Activated CD8-positive, alpha-beta T cell treated with anti-CD3 and anti-CD28 coated beads for 36 hours (primary cell): Measurements from ENCODE around the gene RTKN. TPM values are rescaled to one million over a fixed set of nuclear protein-coding genes. Genes with fewer than 3 reads are reported as not detected.

Experiments
- ATAC-seq: fragments of 200-7000 bp; cut with Tn5 transposase; one replicate; pipeline ENCODE4 v1.10.0; 2021; ENCODE audit warnings: mild to moderate bottlenecking, moderate library complexity
- CTCF ChIA-PET: fragments of 350-600 bp; sonication (Branson Sonifier 250); formaldehyde crosslinking; loops from one replicate; lab custom pipeline; 2021; ENCODE audit warnings: antibody characterized with exemption; lab: Charles Lee
- POLR2A ChIA-PET: fragments of 350-600 bp; sonication (Branson Sonifier 250); formaldehyde crosslinking; loops from one replicate; lab custom pipeline; 2021; ENCODE audit warnings: antibody characterized with exemption; lab: Charles Lee
- DNase-seq: peaks from one replicate; pipeline ENCODE4 v3.0.0-alpha.2; 2020
- H3K27ac Mint-ChIP-seq: one replicate; pipeline ENCODE4 v1.8.0; 2021; ENCODE audit warnings: mild to moderate bottlenecking, mixed read lengths
- H3K27me3 Mint-ChIP-seq: one replicate; pipeline ENCODE4 v1.8.0; 2021; ENCODE audit warnings: mixed read lengths
- H3K36me3 Mint-ChIP-seq: one replicate; pipeline ENCODE4 v1.8.0; 2021; ENCODE audit warnings: low read depth, mixed read lengths
- H3K4me1 Mint-ChIP-seq: one replicate; pipeline ENCODE4 v1.8.0; 2021; ENCODE audit warnings: low read depth, mixed read lengths
- H3K4me3 Mint-ChIP-seq: one replicate; pipeline ENCODE4 v1.8.0; 2021; ENCODE audit warnings: mild to moderate bottlenecking, moderate library complexity, mixed read lengths
- H3K9me3 Mint-ChIP-seq: one replicate; pipeline ENCODE4 v1.8.0; 2021; ENCODE audit warnings: mixed read lengths
- intact Hi-C: fragments of 100-400 bp; cut with micrococcal nuclease; formaldehyde crosslinking; loops from one replicate; pipeline ENCODE4 v1.10.0; 2022
- total RNA-seq, 2 experiments: library from RNA; stranded (reverse); gene quantifications; one replicate each; pipeline ENCODE4 v1.2.3, GENCODE V29; 2021
- TF ChIP-seq, protein P1 (sequence below): fragments of 200-600 bp; IDR thresholded peaks from one replicate; pipeline ENCODE4 v1.8.0; 2022; ENCODE audit warnings: antibody characterized with exemption, mild to moderate bottlenecking

Gene RTKN
- total RNA-seq, 2 experiments from 2014 or later: 1.2 to 1.6 TPM

DNA sequence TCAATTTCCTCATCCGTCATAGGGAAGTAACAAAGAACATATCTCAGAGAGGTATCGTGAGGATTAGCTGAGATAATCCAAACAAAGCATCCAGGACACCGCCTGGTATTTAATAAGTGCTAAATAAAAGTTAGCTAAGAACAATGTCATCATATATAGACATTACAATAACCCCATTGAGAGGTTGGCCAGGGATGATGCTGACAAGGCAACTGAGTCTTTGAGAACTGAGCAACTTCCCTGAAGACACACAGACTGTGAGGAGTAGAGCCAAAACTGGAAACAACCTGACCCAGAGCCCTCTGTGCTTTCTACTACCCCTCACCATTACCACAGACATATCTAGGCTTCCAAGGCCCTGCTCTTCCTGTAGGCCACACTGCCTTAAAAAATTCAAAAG lies 60.0 kb downstream of the RTKN start:
- Mint-ChIP-seq H3K36me3 (peaks cover 1% of the 10 kb centered on the region), H3K27ac (no peak overlapping the region), H3K4me3 (no peak overlapping the region), H3K4me1 (peaks cover 29% of the 10 kb centered on the region), H3K27me3 (no peaks in the 10 kb centered on the region), H3K9me3 (no peaks in the 10 kb centered on the region)
- POLR2A ChIA-PET: interaction anchor here (0.7 to 0.9 kb wide), 2 partner anchors 9 to 10 kb away, joined by 3 read pairs; no protein-coding TSS in a partner anchor
- no peak for DNase-seq
- intact Hi-C loops: no loop called here
- CTCF ChIA-PET: interaction anchor here (0.7 to 2.2 kb wide), 6 partner anchors 9 to 133 kb away, joined by 3 to 17 read pairs (median 4); no protein-coding TSS in a partner anchor
- TF ChIP-seq, protein P1, sequence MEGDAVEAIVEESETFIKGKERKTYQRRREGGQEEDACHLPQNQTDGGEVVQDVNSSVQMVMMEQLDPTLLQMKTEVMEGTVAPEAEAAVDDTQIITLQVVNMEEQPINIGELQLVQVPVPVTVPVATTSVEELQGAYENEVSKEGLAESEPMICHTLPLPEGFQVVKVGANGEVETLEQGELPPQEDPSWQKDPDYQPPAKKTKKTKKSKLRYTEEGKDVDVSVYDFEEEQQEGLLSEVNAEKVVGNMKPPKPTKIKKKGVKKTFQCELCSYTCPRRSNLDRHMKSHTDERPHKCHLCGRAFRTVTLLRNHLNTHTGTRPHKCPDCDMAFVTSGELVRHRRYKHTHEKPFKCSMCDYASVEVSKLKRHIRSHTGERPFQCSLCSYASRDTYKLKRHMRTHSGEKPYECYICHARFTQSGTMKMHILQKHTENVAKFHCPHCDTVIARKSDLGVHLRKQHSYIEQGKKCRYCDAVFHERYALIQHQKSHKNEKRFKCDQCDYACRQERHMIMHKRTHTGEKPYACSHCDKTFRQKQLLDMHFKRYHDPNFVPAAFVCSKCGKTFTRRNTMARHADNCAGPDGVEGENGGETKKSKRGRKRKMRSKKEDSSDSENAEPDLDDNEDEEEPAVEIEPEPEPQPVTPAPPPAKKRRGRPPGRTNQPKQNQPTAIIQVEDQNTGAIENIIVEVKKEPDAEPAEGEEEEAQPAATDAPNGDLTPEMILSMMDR: no peak
- ATAC-seq: no peak

DNA sequence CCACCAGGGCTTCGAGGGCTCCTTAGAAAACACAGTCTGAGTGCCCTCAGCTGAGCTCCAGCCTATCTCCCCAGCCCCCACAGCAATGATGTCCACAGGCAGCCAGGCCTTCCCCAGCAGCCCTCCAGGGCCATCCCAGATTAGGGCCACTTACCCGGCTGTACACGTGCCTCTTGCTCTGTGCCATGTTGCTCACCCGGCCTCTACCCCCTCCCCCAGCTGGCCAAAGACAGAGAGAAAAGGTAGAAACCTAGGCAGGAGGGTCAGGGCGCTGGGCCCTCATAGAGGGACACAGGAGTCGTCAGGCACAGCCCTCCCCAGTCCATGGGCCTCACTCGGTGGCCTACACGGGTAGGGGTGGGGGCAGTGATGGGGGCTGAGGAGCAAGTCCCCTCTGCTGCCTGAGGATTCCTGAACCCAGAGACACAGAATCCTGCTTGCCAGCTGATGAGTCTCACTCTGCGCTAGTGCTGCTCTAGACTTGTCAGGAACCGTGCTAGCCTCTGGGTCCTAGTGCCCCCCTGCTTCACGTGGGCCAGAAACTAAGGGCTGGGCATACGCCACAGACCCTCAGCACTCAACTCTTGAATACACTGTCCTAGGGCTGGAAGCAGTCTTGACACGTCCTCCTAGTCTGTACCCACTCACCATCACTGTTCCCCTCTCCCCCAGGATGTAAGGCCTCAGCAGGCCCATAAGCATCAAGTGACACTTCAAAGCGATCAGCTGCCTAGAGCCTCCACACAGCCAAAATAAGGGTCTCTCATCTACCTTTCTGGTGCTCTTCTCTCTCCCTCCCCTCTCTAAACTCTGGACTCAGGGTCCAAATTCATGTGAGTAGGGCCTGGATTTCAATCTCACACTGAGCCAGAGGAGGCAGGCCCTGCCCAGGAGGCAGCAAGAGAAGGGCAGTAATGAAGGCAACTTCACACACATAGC lies 61.6 kb downstream of the RTKN start, which contains the start of gene DCTN1:
TSS of gene DCTN1 (minus strand) at position 461 of the 939 bp plus-strand sequence. CDS start at position 187, 274 bp downstream.
- ChIA-PET POLR2A (no interaction called here), CTCF (interaction anchor here (0.8 to 2.6 kb wide), 3 partner anchors 11 to 73 kb away, joined by 3 to 10 read pairs (median 5); no protein-coding TSS in a partner anchor)
- Mint-ChIP-seq H3K9me3 (no peaks in the 10 kb centered on the region), H3K27me3 (no peaks in the 10 kb centered on the region), H3K4me1 (peaks cover 29% of the 10 kb centered on the region), H3K27ac (peak within 1 kb of the TSS; percentile 40), H3K36me3 (peaks cover 3% of the 10 kb centered on the region), H3K4me3 (no peak within 1 kb of the TSS)
- intact Hi-C loops: no loop called here
- ATAC-seq: peak; percentile 80
- peak; percentile 46 for DNase-seq
- TF ChIP-seq, protein P1: no peak

DNA sequence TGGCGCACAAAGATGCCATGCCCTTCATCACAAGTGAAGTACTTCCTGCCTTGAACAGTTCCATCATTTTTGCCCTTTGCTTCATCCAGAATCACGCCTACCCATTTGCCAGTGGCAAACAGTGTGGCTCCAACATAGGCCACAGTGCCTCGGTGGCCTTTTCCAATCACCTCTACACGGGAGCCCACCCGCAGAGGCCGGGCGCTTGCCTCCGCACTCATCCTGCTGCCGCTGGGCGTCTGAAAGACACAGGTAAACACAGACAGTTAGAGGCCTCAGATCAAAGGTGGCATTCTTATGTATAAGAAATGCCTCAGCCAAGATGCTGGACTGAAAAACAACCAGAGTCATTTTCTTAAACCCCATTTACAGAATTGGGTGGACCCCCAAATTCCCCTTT lies 63.7 kb downstream of the RTKN start:
- intact Hi-C loops: no loop called here
- TF ChIP-seq, protein P1: no peak

DNA sequence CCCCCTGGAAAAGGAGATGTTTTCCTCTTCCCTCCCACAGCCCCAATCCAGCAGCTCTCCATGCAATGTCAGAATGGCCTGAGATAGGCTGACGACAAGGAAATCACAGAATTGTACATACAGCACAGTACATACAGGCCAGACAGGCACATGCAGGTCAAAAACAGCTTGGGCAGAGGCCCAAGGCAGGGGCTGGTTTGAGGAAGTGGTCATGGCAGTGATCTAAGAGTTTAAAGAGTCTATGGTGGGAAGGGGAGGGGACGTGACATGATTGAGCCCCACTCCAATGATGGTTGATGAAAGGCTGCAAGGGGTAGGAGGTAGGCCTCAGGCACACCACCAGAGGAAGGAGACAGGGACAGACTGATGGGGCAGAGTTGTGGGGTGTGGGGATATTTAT lies 65.9 kb downstream of the RTKN start:
- no peak for ATAC-seq
- CTCF ChIA-PET: interaction anchor here (1.2 kb wide), 2 partner anchors 26 to 126 kb away, joined by 3 to 5 read pairs; no protein-coding TSS in a partner anchor

More for the DNA sequence above, 63.7 kb downstream of the RTKN start:
- Mint-ChIP-seq H3K9me3 (no peaks in the 10 kb centered on the region), H3K27ac (no peak overlapping the region), H3K36me3 (peaks cover 3% of the 10 kb centered on the region), H3K4me3 (no peak overlapping the region), H3K4me1 (peaks cover 25% of the 10 kb centered on the region), H3K27me3 (no peaks in the 10 kb centered on the region)
- POLR2A ChIA-PET: no interaction called here
- ATAC-seq: no peak
- CTCF ChIA-PET: no interaction called here
- no peak for DNase-seq

More for the DNA sequence above, 65.9 kb downstream of the RTKN start:
- POLR2A ChIA-PET: interaction anchor here (1.9 kb wide), 1 partner anchor 79 kb away, joined by 4 read pairs; the partner anchor contains the start of gene INO80B
- intact Hi-C loops: no loop called here
- no peaks in the 10 kb centered on the region for H3K9me3 Mint-ChIP-seq
- H3K27ac Mint-ChIP-seq: no peak overlapping the region
- TF ChIP-seq, protein P1: no peak
- DNase-seq: no peak
- H3K4me1 Mint-ChIP-seq: peaks cover 15% of the 10 kb centered on the region
- no peaks in the 10 kb centered on the region for H3K27me3 Mint-ChIP-seq
- H3K4me3 Mint-ChIP-seq: no peak overlapping the region
- H3K36me3 Mint-ChIP-seq: peaks cover 7% of the 10 kb centered on the region

Other genes with a start within 250 kb of the RTKN start
- gene MTHFD2, start 243.3 kb downstream of the RTKN start, total RNA-seq: 100 to 1,000 TPM; 348 to 361 TPM
- 1 to 10 TPM; 1.8 to 2.0 TPM for gene SLC4A5, start 98.5 kb downstream of the RTKN start, total RNA-seq
- gene DCTN1, start 61.6 kb downstream of the RTKN start, total RNA-seq: 10 to 100 TPM; 67.3 to 81.4 TPM
- gene C2orf81, start 20.3 kb downstream of the RTKN start, total RNA-seq: 1 to 10 TPM; 2.6 to 3.9 TPM
- gene WDR54, start 20.2 kb downstream of the RTKN start, total RNA-seq: 100 to 1,000 TPM; 129 to 132 TPM
- gene INO80B, start 13.2 kb upstream of the RTKN start, total RNA-seq: 10 to 100 TPM; 23.9 to 24.2 TPM
- 10 to 100 TPM; 20.3 to 23.0 TPM for gene WBP1, start 16.5 kb upstream of the RTKN start, total RNA-seq
- 10 to 100 TPM; 50.8 to 53.1 TPM for gene MOGS, start 23.4 kb upstream of the RTKN start, total RNA-seq
- 100 to 1,000 TPM; 111 to 113 TPM for gene MRPL53, start 30.7 kb upstream of the RTKN start, total RNA-seq
- 10 to 100 TPM in 1 of 2 experiments, 1 to 10 TPM in 1; 7.2 to 10.3 TPM for gene CCDC142, start 41.1 kb upstream of the RTKN start, total RNA-seq
- gene TTC31, start 41.1 kb upstream of the RTKN start, total RNA-seq: 10 to 100 TPM; 20.3 to 21.9 TPM
- under 1 TPM; 0.36 to 0.43 TPM for gene LBX2, start 57.7 kb upstream of the RTKN start, total RNA-seq
- 10 to 100 TPM; 16.1 to 21.1 TPM for gene PCGF1, start 65.8 kb upstream of the RTKN start, total RNA-seq
- under 1 TPM in 1 of 2 experiments, not detected in 1; 0.16 TPM for gene TLX2, start 72.5 kb upstream of the RTKN start, total RNA-seq
- gene DQX1, start 84.3 kb upstream of the RTKN start, total RNA-seq: under 1 TPM; 0.50 to 0.96 TPM
- gene AUP1, start 87.8 kb upstream of the RTKN start, total RNA-seq: 10 to 100 TPM; 90.8 to 92.7 TPM
- gene HTRA2, start 88.0 kb upstream of the RTKN start, total RNA-seq: 10 to 100 TPM; 42.0 to 45.0 TPM
- gene LOXL3, start 112.0 kb upstream of the RTKN start, total RNA-seq: under 1 TPM; 0.38 to 0.60 TPM
- 10 to 100 TPM; 15.0 to 16.6 TPM for gene DOK1, start 112.8 kb upstream of the RTKN start, total RNA-seq
- not detected for gene M1AP, start 206.4 kb upstream of the RTKN start, total RNA-seq
- gene SEMA4F, start 212.3 kb upstream of the RTKN start, total RNA-seq: 1 to 10 TPM; 3.1 to 4.2 TPM